Measurements from ENCODE around the gene CEP104. TPM values are rescaled to one million over a fixed set of nuclear protein-coding genes. Genes with fewer than 3 reads are reported as not detected.
"Not testable (repeated sequence)": the region's sequence is repeated elsewhere in the genome, so short reads cannot be mapped to it uniquely, and the experiment has no call there.

The CEP104 gene
- total RNA-seq, 4 donors from 2014 or later, result 20.2 to 31.7 (median 25.7) TPM

DNA sequence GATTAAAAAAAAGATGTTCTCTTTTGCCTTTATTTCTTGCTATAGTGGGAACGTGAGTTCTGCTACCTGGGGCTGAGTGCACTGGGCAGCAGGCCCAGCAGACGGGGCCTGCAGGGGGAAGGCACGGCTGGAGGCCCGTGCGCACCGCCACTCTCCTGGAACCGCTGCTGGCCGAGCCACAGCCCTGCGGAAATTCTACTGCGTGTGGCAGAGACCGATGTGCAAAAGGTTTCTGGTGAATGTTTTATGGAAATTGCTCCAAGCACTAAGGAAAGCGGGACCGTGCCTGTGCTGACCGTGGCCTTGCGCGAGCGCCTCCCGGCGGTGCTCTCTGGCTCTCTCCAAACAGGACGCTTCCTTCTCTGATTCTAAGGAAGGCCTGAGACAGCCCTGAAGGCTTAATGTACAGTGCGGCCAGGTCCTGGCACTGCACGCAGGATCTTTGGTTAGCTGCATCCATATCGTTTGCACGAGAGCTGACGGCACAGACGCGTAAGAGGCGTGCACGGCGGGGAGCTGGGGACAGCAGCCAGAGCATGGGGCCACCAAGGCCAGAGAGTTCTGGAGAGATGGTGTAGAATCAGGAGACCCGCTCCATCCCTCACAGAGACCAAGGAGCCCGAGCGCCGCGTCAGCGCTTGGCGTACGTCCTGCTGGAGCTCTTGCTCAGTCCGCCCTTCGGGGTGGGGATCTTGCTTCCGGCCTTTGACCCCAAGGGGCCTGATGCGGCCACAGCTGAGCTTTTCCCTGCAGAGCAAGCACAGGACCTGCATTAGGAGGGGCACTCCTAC is 42.0 kb downstream of the CEP104 start:
- TF ChIP-seq, protein P1, sequence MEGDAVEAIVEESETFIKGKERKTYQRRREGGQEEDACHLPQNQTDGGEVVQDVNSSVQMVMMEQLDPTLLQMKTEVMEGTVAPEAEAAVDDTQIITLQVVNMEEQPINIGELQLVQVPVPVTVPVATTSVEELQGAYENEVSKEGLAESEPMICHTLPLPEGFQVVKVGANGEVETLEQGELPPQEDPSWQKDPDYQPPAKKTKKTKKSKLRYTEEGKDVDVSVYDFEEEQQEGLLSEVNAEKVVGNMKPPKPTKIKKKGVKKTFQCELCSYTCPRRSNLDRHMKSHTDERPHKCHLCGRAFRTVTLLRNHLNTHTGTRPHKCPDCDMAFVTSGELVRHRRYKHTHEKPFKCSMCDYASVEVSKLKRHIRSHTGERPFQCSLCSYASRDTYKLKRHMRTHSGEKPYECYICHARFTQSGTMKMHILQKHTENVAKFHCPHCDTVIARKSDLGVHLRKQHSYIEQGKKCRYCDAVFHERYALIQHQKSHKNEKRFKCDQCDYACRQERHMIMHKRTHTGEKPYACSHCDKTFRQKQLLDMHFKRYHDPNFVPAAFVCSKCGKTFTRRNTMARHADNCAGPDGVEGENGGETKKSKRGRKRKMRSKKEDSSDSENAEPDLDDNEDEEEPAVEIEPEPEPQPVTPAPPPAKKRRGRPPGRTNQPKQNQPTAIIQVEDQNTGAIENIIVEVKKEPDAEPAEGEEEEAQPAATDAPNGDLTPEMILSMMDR (IDR thresholded peaks at IDR 0.05), result no peak
- DNase-seq (ENCODE audit: low spot score) (no peak), ATAC-seq (ENCODE audit: low FRiP score) (no peak)

DNA sequence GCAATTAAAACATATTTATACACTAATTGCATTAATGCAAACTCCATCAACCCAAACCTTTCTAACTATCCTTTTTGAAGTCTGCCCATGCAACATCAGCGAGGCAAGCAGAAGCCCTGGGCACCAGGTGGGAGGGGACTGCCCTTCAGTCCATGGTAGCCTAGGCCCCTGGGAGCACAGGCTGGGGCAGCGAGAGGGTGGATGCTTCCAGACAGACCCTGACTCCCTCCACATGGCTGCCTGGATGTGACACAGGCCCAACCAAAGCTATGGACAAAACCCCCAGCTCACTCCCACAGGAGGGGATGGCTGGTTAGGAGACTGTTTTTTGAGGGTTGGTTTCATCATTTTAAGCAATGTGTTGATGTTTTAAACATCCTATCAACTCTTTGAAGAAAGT is 42.9 kb downstream of the CEP104 start:
- DNase-seq (ENCODE audit: low spot score), result no peak
- TF ChIP-seq, protein P1 (IDR thresholded peaks at IDR 0.05), result no peak

DNA sequence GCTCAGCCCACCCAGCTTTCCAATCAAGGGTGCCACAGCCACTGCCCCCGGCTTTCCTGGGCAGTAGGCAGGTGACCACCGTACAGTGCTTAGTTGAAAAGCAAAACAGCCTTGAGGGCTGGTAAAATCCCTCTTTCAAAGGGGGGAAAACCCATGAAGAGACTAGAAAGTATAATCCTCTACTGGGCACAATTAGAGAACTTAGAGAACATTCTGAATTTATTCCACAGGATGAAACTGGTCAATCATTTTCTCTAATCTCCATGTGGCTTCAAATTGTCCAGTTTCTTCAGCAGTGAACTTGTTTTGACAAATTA is 45.5 kb downstream of the CEP104 start:
- DNase-seq (ENCODE audit: low spot score) (no peak), ATAC-seq (ENCODE audit: low FRiP score) (no peak)
- TF ChIP-seq, protein P1 (IDR thresholded peaks at IDR 0.05), result no peak

More for the DNA sequence above, 42.9 kb downstream of the CEP104 start:
- no peak for ATAC-seq (ENCODE audit: low FRiP score)

DNA sequence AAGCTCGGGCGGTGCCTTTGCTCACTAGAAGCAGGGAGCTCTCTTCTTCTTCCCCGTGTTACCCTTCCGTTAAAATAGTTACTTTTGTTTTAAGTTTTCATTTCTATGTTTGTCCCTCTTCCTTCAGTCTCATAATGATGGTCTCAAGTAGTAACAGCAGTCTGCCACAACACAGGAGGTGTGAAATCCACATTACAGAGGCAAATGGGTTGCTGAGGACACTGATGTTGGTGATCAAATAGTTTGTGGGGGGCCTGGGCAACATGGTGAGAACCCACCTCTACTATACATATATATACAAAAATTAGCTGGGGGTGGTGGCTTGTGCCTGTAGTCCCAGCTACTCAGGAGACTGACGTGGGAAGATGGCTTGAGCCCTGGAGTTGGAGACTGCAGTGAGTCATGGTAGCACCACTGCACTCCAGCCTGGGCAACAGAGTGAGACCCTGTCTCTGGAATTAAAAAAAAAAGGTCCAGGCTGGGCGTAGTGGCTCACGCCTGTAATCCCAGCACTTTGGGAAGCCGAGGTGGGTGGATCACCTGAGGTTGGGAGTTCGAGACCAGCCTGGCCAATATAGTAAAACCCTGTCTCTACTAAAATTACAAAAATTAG is 46.8 kb downstream of the CEP104 start:
- not testable (repeated sequence) for DNase-seq (ENCODE audit: low spot score); ATAC-seq (ENCODE audit: low FRiP score)

DNA sequence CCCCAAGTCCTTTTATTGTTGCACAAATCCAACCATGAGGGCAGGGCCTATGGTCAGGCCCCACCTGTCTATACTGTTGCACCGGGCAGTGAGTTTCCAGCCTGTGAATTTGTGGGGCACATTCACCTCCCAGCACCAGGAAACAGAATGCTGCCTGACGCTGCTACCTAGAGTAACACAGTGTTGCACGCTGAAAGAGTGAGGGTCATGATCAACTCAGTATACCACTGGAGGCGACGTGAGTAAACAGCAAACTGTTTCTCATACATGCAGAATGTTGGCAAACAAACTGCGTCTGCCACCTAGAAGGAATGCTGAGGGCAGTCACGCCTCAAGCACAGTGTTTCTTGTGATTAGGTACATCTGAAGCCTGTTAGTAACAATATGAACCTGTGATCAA is 47.3 kb downstream of the CEP104 start:
- TF ChIP-seq, protein P1 (IDR thresholded peaks at IDR 0.05), result no peak
- DNase-seq (ENCODE audit: low spot score) (no peak), ATAC-seq (ENCODE audit: low FRiP score) (no peak)

DNA sequence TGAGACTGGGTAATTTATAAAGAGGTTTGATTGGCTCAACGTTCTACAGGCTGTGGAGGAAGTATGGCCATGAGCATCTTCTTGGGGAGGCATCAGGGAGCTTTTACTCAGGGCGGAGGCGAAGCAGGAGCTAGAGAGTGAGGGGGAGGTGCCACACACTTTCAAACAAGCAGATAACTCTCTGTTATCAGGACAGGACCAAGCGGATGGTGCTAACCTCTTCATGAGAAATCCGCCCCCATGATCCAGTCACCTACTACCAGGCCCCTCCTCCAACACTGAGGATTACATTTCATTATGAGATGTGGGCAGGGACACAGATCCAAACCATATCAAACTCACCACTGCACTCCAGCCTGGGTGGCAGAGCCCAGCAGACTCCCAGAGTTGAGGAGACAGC is 49.2 kb downstream of the CEP104 start:
- ATAC-seq (ENCODE audit: low FRiP score), result no peak
- no peak for DNase-seq (ENCODE audit: low spot score)
- TF ChIP-seq, protein P1 (IDR thresholded peaks at IDR 0.05), result no peak

DNA sequence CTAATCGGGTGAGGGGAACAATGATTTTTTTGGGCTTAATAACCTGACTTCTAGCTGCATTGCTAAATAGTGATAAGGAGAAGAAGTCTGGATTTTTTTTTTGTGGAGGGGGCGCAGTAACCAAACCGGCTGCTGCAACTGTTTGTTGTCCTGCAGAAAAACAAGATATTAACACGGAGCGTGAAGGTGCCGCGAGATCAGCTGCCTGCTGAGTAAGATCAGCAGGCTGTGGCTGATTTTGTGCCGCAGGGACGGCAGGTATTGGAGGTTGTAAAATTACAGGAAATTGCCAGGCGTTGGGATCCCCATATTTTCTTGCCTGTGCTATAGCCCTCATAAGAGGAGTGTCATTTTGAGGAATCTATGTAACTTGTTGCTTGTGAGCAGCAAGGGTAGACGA is 52.0 kb downstream of the CEP104 start:
- TF ChIP-seq, protein P1 (IDR thresholded peaks at IDR 0.05), result no peak
- DNase-seq (ENCODE audit: low spot score), result no peak
- ATAC-seq (ENCODE audit: low FRiP score), result no peak

DNA sequence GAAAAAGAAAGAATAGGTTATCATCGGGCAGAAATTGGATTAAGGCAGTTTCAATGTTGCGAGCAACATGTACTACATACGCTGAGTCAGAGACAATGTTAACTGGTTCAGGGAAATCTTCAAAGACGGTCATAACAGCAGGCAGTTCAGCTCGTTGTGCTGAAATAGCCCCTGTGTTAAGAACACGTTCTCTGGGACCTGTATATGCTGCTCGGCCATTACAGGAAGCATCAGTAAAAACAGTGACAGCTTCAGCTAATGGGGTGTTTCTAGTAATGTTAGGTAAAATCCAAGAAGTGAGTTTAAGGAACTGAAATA is 52.4 kb downstream of the CEP104 start:
- not testable (repeated sequence) for ATAC-seq (ENCODE audit: low FRiP score); DNase-seq (ENCODE audit: low spot score)

Measured in omental fat pad (tissue), 4 donors.